ENCODE measurements around the gene TP53I13. TPM values are rescaled to one million over a fixed set of nuclear protein-coding genes. Genes with fewer than 3 reads are reported as not detected.
"Not testable (repeated sequence)": the region's sequence is repeated elsewhere in the genome, so short reads cannot be mapped to it uniquely, and the experiment has no call there.

The TP53I13 gene
- total RNA-seq, 1 experiment from 2014 or later, result 29.6 TPM

GRCh38 chr17:29549177-29549923, 19.2 kb upstream of the TP53I13 start:
- peaks cover 39% of the 10 kb centered on the region for H3K36me3 Mint-ChIP-seq (ENCODE audit: insufficient read depth, unreplicated experiment)
- POLR2A ChIA-PET, result interaction anchor here (0.7 kb wide), 1 partner anchor 18 kb away, joined by 4 read pairs; the partner anchor contains the start of gene ABHD15
- TF ChIP-seq CTCF (IDR thresholded peaks at IDR 0.05; ENCODE audit: unreplicated experiment), result no peak
- no peaks in the 10 kb centered on the region for H3K27me3 Mint-ChIP-seq (ENCODE audit: insufficient read depth, unreplicated experiment)
- intact Hi-C loops (cut with micrococcal nuclease), result no loop called here
- H3K9me3 Mint-ChIP-seq (ENCODE audit: unreplicated experiment), result no peaks in the 10 kb centered on the region
- H3K4me1 Mint-ChIP-seq (ENCODE audit: insufficient read depth, unreplicated experiment), result peaks cover 6% of the 10 kb centered on the region
- no peak for DNase-seq (ENCODE audit: unreplicated experiment)
- no peak overlapping the region for H3K4me3 Mint-ChIP-seq (ENCODE audit: unreplicated experiment)
- no peak overlapping the region for H3K27ac Mint-ChIP-seq (ENCODE audit: low read depth, unreplicated experiment)
- BruUV-seq (replicated peaks), result no TSS peak
- CTCF ChIA-PET, result interaction anchor here (0.5 to 0.7 kb wide), 4 partner anchors 14 to 544 kb away, joined by 3 read pairs; no protein-coding TSS in a partner anchor

DNA sequence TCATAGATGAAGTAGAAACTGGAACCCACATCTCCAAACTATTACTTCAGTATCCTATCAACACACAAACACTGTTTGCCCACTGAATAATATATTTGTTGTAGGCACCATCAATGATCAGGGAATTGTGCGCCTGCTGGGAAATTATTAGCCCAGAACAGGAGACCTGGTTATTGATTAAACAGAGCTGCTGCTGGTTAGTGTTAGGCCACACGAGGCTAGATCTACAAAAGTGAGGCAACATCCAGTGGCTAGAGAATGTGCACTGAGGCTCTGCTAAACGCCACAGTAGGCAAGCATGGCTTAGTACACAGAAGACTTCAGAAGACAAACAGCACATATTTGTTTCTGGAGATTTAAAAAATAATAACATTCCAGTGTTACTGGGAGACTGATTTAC, 12.7 kb upstream of the TP53I13 start:
- intact Hi-C loops (cut with micrococcal nuclease), result no loop called here
- TF ChIP-seq CTCF (IDR thresholded peaks at IDR 0.05; ENCODE audit: unreplicated experiment), result no peak
- no peaks in the 10 kb centered on the region for H3K9me3 Mint-ChIP-seq (ENCODE audit: unreplicated experiment)
- peaks cover 14% of the 10 kb centered on the region for H3K36me3 Mint-ChIP-seq (ENCODE audit: insufficient read depth, unreplicated experiment)
- no peak overlapping the region for H3K27ac Mint-ChIP-seq (ENCODE audit: low read depth, unreplicated experiment)
- no peaks in the 10 kb centered on the region for H3K4me1 Mint-ChIP-seq (ENCODE audit: insufficient read depth, unreplicated experiment)
- POLR2A ChIA-PET, result interaction anchor here (5.1 kb wide), 1 partner anchor 11 kb away, joined by 23 read pairs; the partner anchor contains the start of genes ABHD15 and TP53I13
- no peak overlapping the region for H3K4me3 Mint-ChIP-seq (ENCODE audit: unreplicated experiment)
- CTCF ChIA-PET, result interaction anchor here (1.5 kb wide), 1 partner anchor 62 kb away, joined by 3 read pairs; no protein-coding TSS in a partner anchor
- no peaks in the 10 kb centered on the region for H3K27me3 Mint-ChIP-seq (ENCODE audit: insufficient read depth, unreplicated experiment)
- no peak for DNase-seq (ENCODE audit: unreplicated experiment)
- no TSS peak for BruUV-seq (replicated peaks)

GRCh38 chr17:29557085-29557738, 11.3 kb upstream of the TP53I13 start:
- Mint-ChIP-seq H3K4me3 (ENCODE audit: unreplicated experiment) (no peak overlapping the region), H3K27me3 (ENCODE audit: insufficient read depth, unreplicated experiment) (no peaks in the 10 kb centered on the region), H3K36me3 (ENCODE audit: insufficient read depth, unreplicated experiment) (peaks cover 7% of the 10 kb centered on the region), H3K27ac (ENCODE audit: low read depth, unreplicated experiment) (no peak overlapping the region), H3K9me3 (ENCODE audit: unreplicated experiment) (no peaks in the 10 kb centered on the region), H3K4me1 (ENCODE audit: insufficient read depth, unreplicated experiment) (no peaks in the 10 kb centered on the region)
- ChIA-PET CTCF (interaction anchor here (0.7 to 1.5 kb wide), 3 partner anchors 8 to 60 kb away, joined by 3 read pairs; no protein-coding TSS in a partner anchor), POLR2A (interaction anchor here (5.1 kb wide), 1 partner anchor 10 kb away, joined by 23 read pairs; the partner anchor contains the start of genes ABHD15 and TP53I13)
- TF ChIP-seq CTCF (IDR thresholded peaks at IDR 0.05; ENCODE audit: unreplicated experiment), result no peak
- DNase-seq (ENCODE audit: unreplicated experiment), result no peak
- no TSS peak for BruUV-seq (replicated peaks)
- intact Hi-C loops (cut with micrococcal nuclease), result no loop called here

GRCh38 chr17:29557739-29558116, 10.8 kb upstream of the TP53I13 start:
- DNase-seq (ENCODE audit: unreplicated experiment), result no peak
- no peak for TF ChIP-seq CTCF (IDR thresholded peaks at IDR 0.05; ENCODE audit: unreplicated experiment)
- Mint-ChIP-seq H3K27ac (ENCODE audit: low read depth, unreplicated experiment) (no peak overlapping the region), H3K9me3 (ENCODE audit: unreplicated experiment) (no peaks in the 10 kb centered on the region), H3K36me3 (ENCODE audit: insufficient read depth, unreplicated experiment) (peaks cover 2% of the 10 kb centered on the region), H3K27me3 (ENCODE audit: insufficient read depth, unreplicated experiment) (no peaks in the 10 kb centered on the region), H3K4me3 (ENCODE audit: unreplicated experiment) (no peak overlapping the region), H3K4me1 (ENCODE audit: insufficient read depth, unreplicated experiment) (no peaks in the 10 kb centered on the region)
- intact Hi-C loops (cut with micrococcal nuclease), result no loop called here
- ChIA-PET CTCF (no interaction called here), POLR2A (interaction anchor here (5.1 kb wide), 1 partner anchor 9 kb away, joined by 23 read pairs; the partner anchor contains the start of genes ABHD15 and TP53I13)
- BruUV-seq (replicated peaks), result no TSS peak

DNA sequence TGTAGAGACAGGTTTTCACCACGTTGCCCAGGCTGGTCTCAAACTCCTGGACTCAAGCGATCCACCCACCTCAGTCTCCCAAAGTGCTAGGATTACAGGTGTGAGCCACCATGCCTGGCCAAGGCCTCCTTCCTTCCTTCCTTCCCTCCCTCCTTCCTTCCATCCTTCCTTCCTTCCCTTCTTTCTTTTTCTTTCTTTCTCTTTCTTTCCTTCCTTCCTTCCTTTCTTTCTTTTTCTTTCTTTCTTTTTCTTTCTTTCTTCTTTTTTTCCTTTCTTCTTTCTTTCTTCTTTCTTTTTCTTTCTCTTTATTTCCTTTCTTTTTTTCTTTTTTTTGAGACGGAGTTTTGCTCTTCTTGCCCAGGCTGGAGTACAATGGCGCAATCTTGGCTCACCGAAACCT, 10.4 kb upstream of the TP53I13 start:
- H3K9me3 Mint-ChIP-seq (ENCODE audit: unreplicated experiment); DNase-seq (ENCODE audit: unreplicated experiment); CTCF ChIA-PET; intact Hi-C loops (cut with micrococcal nuclease); H3K27ac Mint-ChIP-seq (ENCODE audit: low read depth, unreplicated experiment); H3K27me3 Mint-ChIP-seq (ENCODE audit: insufficient read depth, unreplicated experiment); H3K4me1 Mint-ChIP-seq (ENCODE audit: insufficient read depth, unreplicated experiment); BruUV-seq (replicated peaks); POLR2A ChIA-PET; H3K36me3 Mint-ChIP-seq (ENCODE audit: insufficient read depth, unreplicated experiment); H3K4me3 Mint-ChIP-seq (ENCODE audit: unreplicated experiment): not testable (repeated sequence)
